Activated CD4-positive, alpha-beta T cell treated with anti-CD3 and anti-CD28 coated beads, Interleukin-2, amount 10 ng/mL, durations not matched to agents 24 days and 14 days (primary cell): Measurements from ENCODE around the gene IL13RA1. TPM values are rescaled to one million over a fixed set of nuclear protein-coding genes. Genes with fewer than 3 reads are reported as not detected.

Source experiments
- total RNA-seq: library from RNA; stranded (reverse); gene quantifications from 2 replicates; pipeline ENCODE4 v1.2.3, GENCODE V29; 2022

IL13RA1 gene
- total RNA-seq, 1 donor from 2014 or later, result 0.33 TPM

Other genes with a start within 250 kb of the IL13RA1 start
- 27.8 and 28.6 TPM in 2 replicates for gene DOCK11, start 231.8 kb upstream of the IL13RA1 start, total RNA-seq
- gene ZCCHC12, start 96.2 kb downstream of the IL13RA1 start, total RNA-seq, result not detected in 2 replicates
- 0.66 and 0.75 TPM in 2 replicates for gene LONRF3, start 247.0 kb downstream of the IL13RA1 start, total RNA-seq